Measurements from ENCODE around the gene MT1HL1. TPM values are rescaled to one million over a fixed set of nuclear protein-coding genes. Genes with fewer than 3 reads are reported as not detected.
"Not testable (repeated sequence)": the region's sequence is repeated elsewhere in the genome, so short reads cannot be mapped to it uniquely, and the experiment has no call there.

MT1HL1 gene
- total RNA-seq, 2 experiments from 2014 or later, result not detected

DNA sequence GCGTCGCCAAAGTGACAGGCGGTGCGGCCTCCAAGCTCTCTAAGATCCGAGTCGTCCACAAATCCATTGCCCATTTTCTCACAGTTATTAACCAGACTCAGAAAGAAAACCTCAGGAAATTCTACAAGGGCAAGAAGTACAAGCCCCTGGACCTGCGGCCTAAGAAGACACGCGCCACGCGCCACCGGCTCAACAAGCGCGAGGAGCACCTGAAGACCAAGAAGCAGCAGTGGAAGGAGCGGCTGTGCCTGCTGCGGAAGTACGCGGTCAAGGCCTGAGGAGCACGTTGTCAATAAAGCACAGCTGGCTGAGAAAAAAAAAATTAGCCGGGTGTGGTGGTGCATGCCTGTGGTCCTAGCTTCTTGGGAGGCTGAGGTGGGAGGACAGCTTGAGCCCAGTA is 22.8 kb downstream of the MT1HL1 start:
- CTCF ChIA-PET, POLR2A ChIA-PET: not testable (repeated sequence)

DNA sequence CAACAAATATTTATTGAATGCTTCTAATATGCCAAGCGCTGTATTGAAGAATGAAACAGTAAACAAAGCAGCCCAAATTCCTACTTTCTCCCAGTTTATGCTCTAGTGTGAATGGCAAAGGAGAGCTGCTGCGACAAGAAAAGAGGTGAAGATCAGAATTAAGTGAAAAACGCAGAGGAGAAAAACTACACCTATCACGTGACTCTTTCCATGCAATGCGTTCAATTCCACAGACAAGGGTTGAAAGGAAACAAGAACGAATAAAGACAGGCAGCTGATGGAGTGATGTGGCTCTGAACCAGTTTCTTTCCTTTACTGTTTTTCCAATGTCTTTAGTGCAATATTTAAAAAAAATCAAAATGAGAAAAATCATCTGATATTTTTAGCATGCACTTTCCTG is 23.6 kb downstream of the MT1HL1 start:
- CTCF ChIA-PET, result no interaction called here
- POLR2A ChIA-PET, result no interaction called here

DNA sequence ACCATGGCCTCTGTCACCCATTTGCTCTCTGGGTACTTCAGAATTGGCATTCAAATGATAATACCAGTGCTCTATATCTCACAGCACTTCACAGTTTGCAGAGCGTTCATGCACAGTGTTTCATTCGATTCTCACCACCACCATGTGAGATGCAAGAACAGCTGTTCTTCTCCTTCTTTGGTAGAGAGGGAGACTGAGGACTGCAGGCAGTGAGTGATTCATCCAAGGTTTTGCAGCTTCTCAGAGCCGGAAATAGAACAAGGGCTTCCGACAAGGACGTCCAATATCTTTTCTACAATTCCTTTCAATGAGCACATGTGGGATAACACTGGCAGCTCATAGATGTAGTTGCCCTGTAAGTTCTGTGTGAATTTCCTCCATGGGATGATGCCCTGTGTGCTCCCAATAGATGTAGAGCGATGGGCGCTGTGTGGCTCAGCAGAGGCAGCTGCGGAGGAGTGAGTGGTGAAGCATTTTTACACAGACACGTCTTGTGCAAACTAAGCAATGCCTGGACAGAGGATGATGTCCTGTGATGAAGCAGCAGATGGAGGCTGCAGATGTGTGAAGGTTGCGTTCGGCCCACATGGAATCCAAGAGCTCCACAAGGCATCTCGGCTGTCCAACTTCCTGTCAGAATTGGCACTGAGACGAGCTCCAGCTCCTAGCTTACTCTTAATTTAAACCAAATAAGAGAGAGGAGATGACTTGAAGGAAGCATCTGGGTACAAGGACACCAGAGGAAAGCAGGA is 24.9 kb downstream of the MT1HL1 start:
- CTCF ChIA-PET, result no interaction called here

DNA sequence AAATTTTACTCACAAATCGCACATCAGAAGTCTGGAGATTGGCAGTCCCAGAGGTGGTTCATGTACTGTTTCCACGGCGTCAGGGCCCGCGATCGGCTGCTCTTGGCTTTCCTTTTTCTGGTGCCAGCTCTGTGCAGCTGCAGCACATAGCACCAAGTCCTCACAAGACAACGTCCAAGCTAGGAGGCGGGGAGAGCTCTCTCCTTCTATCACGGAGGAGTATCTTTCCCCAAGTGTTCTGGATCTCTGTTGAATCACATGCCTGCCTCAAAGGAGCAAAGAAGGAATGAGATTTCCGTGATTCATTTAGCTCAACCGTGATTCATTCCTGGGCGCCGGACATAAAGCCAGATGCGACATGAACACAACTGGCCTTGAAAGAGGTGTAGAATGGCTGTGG is 25.5 kb downstream of the MT1HL1 start:
- POLR2A ChIA-PET, result no interaction called here
- CTCF ChIA-PET, result no interaction called here

More for the DNA sequence above, 24.9 kb downstream of the MT1HL1 start:
- POLR2A ChIA-PET, result no interaction called here

DNA sequence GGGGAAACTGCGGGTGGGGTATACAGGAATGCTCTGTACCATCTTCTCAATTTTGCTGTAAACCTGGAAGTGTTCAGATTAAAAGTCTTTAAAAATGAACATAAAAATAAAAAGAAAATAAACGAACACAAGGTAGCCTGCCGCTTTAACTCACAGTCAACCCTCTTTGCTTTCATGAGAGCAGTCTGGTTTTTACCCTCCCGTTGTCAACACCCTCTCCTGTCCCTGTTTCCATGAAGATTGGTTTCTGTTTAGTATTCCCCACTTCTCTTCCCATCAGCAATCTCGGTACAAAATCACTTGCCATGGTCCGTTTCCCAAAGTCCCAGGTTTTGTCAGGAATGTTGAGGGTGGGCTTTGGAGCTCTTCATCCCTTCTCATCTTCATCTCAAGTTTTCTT is 28.8 kb downstream of the MT1HL1 start:
- ChIA-PET CTCF (interaction anchor here (0.7 kb wide), 1 partner anchor 383 kb away, joined by 4 read pairs; no protein-coding TSS in a partner anchor), POLR2A (no interaction called here)

DNA sequence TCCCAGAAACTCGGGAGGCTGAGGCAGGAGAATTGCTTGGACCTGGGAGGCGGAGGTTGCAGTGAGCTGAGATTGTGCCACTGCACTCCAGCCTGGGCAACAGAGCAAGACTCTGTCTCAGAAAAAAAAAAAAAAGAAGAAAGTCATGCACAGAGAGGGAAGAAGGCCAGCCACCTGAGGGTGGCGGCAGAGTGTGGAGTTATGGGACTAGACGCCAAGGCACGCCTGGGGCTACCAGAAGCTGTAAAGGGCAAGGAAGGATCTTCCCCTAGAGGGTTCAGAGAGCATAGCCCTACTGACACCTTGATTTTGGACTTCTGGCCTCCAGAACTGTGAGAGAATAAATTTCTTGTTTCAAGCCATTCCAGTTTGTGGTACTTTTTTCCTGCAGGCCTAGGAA is 30.2 kb downstream of the MT1HL1 start:
- CTCF ChIA-PET, result interaction anchor here (0.6 kb wide), 1 partner anchor 350 kb away, joined by 3 read pairs; no protein-coding TSS in a partner anchor
- POLR2A ChIA-PET, result not testable (repeated sequence)

DNA sequence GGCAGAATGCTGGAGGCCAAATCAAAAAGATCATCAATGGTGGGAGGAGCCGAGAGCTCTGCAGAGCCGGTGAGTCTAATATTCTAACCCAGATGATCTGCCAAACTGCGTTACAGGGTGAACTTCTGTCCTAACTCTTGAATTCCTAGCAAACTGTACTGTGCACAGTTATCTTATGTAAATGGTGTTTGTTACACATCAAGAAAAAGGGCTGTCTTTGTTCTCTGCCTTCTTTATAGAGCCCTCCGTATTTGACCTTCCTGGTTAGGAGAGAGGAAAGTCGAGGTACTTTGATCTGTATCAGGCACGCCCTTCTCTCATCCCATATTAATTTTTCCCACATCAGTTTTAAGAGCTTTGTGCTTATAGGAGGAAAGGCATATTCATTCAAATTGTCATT is 37.6 kb downstream of the MT1HL1 start:
- ChIA-PET POLR2A (no interaction called here), CTCF (no interaction called here)

DNA sequence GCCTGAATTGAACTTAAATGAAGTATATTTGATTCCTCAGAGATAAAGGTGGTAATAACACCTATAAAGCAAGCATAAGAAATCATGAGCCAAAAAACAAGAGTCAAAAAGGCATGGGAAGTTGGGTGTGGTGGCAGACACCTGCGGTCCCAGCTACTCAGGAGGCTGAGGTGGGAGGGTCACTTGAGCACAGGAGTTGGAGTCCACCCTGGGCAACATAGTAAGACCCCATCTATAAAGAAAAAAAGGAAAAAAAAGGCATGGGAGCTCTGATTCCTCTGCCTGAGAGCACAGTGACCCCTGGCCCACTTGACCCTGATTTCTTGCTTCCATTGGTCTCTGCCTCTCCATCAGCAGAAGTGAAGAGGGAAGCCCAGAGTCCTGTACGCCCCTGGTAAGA is 40.3 kb downstream of the MT1HL1 start:
- POLR2A ChIA-PET, result no interaction called here

DNA sequence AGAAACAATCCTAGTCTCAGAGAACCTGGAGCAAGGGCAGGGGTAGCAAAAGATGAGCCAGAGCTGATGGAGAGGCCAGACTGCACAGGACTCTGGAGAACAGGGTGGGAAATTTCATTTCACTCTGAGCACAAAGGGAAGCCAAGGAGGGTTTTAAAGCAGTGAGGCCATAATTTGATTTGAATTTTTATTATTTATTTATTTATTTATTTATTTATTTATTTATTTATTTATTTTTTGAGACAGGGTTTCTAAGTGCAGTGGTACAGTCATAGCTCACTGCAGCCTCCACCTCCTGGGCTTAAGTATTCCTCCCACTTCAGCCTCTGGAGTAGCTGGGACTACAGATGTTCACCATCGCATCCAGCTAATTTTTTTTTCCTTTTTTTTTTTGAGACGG is 45.1 kb downstream of the MT1HL1 start:
- POLR2A ChIA-PET, result no interaction called here
- CTCF ChIA-PET, result interaction anchor here (0.6 kb wide), 1 partner anchor 170 kb away, joined by 3 read pairs; no protein-coding TSS in a partner anchor

More for the DNA sequence above, 40.3 kb downstream of the MT1HL1 start:
- CTCF ChIA-PET, result no interaction called here

DNA sequence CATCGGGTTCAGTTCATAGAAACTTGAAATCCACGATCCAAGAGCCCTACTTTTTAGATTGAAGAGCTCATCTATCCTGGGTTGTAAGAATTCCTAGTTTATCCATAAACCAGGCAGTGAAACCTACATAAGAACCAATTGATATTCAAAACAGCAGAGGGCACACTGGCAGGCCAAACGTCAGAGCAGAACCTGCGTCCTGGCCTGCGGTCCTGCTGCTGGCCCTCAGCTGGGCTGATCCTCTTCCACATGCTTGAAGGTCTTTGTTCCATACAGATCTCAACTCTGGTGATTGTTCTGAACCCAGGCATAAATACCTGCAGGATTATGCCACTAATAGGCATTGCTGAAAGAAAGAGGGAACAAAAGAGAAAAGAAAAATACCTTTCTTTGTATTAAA is 47.0 kb downstream of the MT1HL1 start:
- CTCF ChIA-PET, result no interaction called here

More for the DNA sequence above, 47.0 kb downstream of the MT1HL1 start:
- POLR2A ChIA-PET, result no interaction called here

Other genes with a start within 250 kb of the MT1HL1 start
- gene MTR, start 209.1 kb downstream of the MT1HL1 start, total RNA-seq, result 10 to 100 TPM; 52.5 to 54.7 TPM
- under 1 TPM; 0.08 to 0.13 TPM for gene RYR2, start 37.7 kb upstream of the MT1HL1 start, total RNA-seq

All from activated CD8-positive, alpha-beta memory T cell treated with anti-CD3 and anti-CD28 coated beads for 36 hours (primary cell).